ENCODE data around the gene CCDC149.
"Not testable (repeated sequence)": the region's sequence is repeated elsewhere in the genome, so short reads cannot be mapped to it uniquely, and the experiment has no call there.

Gene CCDC149

GRCh38 chr4:24913119-24913485 lies 260 bp upstream of the CCDC149 start:
- CTCF ChIA-PET, result no interaction called here
- DNase-seq (ENCODE audit: extremely low spot score), result no peak
- no peak for TF ChIP-seq CTCF (IDR thresholded peaks at IDR 0.05; ENCODE audit: control extremely low read depth, extremely low read depth, low read depth, missing control alignments)
- POLR2A ChIA-PET, result no interaction called here

GRCh38 chr4:24910499-24910898 lies 2.3 kb downstream of the CCDC149 start:
- no peak for DNase-seq (ENCODE audit: extremely low spot score)
- TF ChIP-seq CTCF (IDR thresholded peaks at IDR 0.05; ENCODE audit: control extremely low read depth, extremely low read depth, low read depth, missing control alignments), result no peak
- POLR2A ChIA-PET, result no interaction called here
- CTCF ChIA-PET, result no interaction called here

GRCh38 chr4:24909606-24910005 lies 3.2 kb downstream of the CCDC149 start:
- CTCF ChIA-PET; POLR2A ChIA-PET; DNase-seq (ENCODE audit: extremely low spot score): not testable (repeated sequence)

- CTCF ChIA-PET, result interaction anchor here (1.2 kb wide), 1 partner anchor 29 kb away, joined by 4 read pairs; no protein-coding TSS in a partner anchor
- no peak for DNase-seq (ENCODE audit: extremely low spot score)
- TF ChIP-seq CTCF (IDR thresholded peaks at IDR 0.05; ENCODE audit: control extremely low read depth, extremely low read depth, low read depth, missing control alignments), result no peak
- POLR2A ChIA-PET, result no interaction called here
Observed at GRCh38 chr4:24897639-24898038, 15.2 kb downstream of the CCDC149 start.

- no peak for TF ChIP-seq CTCF (IDR thresholded peaks at IDR 0.05; ENCODE audit: control extremely low read depth, extremely low read depth, low read depth, missing control alignments)
- POLR2A ChIA-PET, result no interaction called here
- CTCF ChIA-PET, result interaction anchor here (1.0 to 2.3 kb wide), 3 partner anchors 12 to 28 kb away, joined by 4 to 6 read pairs (median 5); no protein-coding TSS in a partner anchor
- no peak for DNase-seq (ENCODE audit: extremely low spot score)
Observed at GRCh38 chr4:24896977-24897376, 15.9 kb downstream of the CCDC149 start.

- ChIA-PET POLR2A (interaction anchor here (0.7 kb wide), 1 partner anchor 42 kb away, joined by 4 read pairs; no protein-coding TSS in a partner anchor), CTCF (interaction anchor here (0.8 to 2.3 kb wide), 4 partner anchors 9 to 85 kb away, joined by 3 to 6 read pairs (median 4); no protein-coding TSS in a partner anchor)
- TF ChIP-seq CTCF (IDR thresholded peaks at IDR 0.05; ENCODE audit: control extremely low read depth, extremely low read depth, low read depth, missing control alignments), result no peak
- DNase-seq (ENCODE audit: extremely low spot score), result no peak
Observed at GRCh38 chr4:24896056-24896455, 16.8 kb downstream of the CCDC149 start.

- CTCF ChIA-PET, result interaction anchor here (0.8 to 2.3 kb wide), 3 partner anchors 8 to 85 kb away, joined by 3 to 6 read pairs (median 4); no protein-coding TSS in a partner anchor
- no peak for TF ChIP-seq CTCF (IDR thresholded peaks at IDR 0.05; ENCODE audit: control extremely low read depth, extremely low read depth, low read depth, missing control alignments)
- DNase-seq (ENCODE audit: extremely low spot score), result no peak
- POLR2A ChIA-PET, result no interaction called here
Observed at GRCh38 chr4:24895461-24895860, 17.4 kb downstream of the CCDC149 start.
